GM19438 (cell line): ENCODE measurements around the gene KIF21A.

ENCODE experiments used
- ATAC-seq: cut with Tn5 transposase; IDR thresholded peaks from one replicate; pipeline ENCODE4 v1.9.1; 2021; ENCODE audit warnings: low read depth; ENCODE audit not compliant: unreplicated experiment

Gene KIF21A

GRCh38 chr12:39431797-39432196 is 11.1 kb downstream of the KIF21A start:
- ATAC-seq, result no peak

DNA sequence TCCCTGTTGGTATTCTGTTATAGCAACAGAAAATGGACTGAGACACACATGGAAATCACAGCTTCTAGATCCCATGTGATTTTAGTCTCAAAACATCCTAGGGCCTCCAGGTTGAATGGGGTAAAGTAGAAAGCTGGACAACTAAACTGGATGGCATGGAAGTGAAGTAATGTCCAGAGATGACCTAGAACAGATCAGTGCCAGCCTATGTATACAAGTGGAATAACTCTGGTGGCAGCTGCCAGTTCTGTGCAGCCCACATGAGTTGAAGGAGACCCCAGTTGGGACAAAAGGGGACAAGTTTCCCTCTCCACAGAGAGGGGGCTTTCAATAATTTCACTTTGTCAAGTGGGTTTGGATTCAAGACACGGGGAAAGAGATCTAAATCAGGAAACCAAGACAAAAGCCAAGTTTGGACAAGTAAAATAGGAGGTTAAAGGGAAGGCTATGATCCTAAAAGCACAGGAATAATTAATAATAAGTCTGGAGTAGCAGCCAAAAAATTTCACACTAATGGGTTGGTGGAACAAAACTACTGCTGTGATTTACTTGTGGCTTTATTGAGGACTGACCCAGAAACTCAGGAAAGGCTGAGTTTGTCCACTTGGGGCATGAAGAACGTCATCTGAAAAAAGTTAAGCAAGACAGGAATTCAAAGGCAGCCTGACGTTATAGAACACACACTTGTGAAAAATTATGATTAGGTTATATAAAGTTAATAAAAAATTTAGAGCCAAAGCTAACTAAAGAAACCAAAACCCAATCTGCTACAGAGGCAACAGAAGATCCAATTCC is 11.7 kb downstream of the KIF21A start:
- no peak for ATAC-seq

DNA sequence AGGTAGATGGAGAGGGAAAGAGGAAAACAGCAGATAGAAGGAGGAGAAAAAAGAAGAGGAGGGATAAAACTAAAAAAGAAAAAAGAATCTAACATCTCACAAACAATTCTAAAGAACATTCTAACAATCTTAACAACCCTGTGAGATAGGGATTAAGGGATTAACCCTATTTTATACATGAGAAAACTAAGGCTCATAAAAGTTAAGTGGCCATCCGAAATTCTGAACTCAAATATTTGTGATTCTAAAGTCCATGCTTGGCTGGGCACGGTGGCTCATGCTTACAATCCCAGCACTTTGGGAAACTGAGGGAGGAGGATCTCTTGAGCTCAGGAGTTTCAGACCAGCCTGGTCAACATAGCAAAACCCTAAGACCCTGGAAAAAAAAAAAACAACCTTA is 13.1 kb downstream of the KIF21A start:
- ATAC-seq, result no peak

DNA sequence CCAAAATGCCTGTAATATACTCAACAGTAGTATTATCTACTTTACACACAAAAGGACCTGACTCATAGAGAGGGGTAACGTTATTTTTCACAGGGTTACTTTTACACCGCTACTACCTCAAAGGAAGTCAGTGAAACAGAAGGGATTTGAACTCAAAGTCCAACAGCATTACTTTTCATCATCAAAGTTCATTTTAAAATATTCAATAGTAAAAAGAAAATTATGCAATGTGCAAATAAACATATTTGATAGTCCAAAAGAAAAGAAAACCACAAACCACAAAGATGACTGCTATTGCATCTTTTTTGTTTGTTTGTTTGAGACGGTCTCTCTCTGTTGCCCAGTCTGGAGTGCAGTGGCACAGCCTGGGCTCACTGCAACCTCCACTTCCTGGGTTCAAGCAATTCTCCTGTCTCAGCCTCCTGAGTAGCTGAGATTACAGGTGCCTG is 15.5 kb downstream of the KIF21A start:
- ATAC-seq, result no peak

DNA sequence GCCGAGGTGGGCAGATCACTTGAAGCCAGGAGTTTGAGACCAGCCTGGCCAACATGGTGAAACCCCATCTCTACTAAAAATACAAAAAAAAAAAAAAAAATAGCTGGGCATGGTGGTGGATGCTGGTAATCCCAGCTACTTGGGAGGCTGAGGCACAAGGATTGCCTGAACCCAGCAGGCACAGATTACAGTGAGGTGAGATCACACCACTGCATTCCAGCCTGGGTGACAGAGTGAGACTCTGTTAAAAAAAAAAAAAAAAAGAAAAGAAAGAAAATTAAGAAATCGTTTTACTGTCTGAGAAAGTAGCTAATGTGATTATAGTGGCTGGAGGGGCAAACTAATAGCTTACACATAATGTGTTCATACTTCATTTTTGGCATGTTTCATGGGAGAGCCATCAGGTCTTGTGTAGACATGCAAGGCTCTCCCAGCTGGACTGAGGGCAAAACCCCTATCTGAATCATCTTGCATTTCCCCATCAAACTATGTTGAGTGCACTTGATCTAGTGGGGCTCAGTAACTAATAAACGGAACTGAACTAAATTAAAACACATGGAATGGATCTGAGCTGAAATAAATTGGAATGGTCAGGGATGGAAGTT is 16.2 kb downstream of the KIF21A start:
- no peak for ATAC-seq

DNA sequence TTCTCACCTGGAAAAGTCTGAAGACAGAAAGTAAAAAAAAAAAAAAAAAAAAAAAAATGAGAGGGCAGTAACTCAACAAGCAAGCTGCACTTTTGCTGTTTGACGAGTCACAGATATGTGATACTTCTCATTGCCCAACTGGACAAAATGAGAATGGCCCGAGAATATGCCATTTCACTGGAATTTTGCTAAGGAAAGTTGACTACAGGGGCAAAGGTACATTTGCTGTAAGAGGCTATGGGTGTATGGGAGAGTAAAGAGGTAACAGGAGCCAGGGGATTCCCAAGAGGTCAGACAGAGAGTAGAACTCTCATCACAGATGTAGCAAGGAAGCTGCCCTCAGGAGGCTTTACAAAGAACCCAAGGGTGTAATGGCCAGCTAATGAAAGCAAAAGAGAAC is 22.9 kb downstream of the KIF21A start:
- no peak for ATAC-seq

DNA sequence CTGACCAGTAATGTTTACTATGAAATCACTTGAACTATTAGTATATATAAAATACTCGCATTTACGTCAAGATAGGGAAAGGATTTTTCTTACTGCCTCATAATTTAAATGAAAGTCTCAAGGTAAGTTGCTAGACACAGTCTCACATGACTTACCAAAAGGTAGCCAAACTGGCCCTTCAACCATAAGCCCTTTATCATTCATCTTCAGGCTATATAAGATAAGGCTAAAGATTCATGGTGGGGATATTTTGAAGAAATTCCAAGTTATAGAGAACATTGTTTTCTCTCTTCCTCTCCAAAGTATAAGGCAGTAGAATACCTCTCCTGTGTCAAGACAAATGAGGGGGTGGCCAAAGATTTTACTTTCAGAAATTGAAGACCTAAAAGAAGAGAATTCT is 23.4 kb downstream of the KIF21A start:
- no peak for ATAC-seq

- no peak for ATAC-seq
Observed at GRCh38 chr12:39417916-39418315, 25.0 kb downstream of the KIF21A start.

DNA sequence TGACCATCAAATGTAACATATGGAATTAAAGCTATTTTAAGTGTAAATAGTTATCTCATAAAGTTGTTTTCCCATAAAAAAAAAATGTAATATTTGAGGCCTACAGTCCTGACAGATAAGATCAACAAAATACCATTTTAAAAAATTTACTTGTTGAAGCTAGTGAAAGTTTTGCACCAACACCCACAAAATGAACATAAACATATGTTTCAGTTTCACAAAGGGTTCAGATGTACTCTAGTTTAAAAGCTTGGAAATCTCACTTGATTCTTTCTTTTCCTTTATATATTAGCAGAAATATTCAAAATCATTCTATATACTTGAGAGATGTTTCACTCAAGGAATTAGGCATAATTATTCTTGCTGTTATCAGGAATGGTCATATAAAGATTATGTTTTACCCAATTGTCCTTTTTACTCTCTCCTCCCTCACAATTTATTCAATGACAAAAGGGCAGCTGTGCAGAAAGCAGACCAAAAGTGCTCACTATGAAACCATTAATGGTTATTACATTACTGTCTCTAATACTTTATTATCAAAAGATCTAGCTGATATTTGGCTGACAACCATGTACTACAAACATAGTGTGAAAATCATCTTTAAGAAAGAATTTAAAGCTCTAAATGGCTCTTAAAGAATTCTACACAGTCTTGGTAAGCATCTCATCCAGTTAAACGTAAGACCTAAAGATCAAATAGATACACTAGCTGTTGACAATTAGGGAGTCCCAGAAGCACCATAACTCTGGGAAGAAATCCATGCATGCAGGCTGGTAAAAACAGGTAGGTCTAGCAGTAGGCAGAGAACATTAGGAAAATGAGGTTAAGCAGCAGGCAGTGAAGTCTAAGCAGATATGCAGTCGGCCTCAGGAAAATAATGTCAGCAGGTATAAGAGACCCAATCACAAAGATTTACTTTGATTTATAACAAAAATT is 28.8 kb downstream of the KIF21A start:
- ATAC-seq, result no peak

DNA sequence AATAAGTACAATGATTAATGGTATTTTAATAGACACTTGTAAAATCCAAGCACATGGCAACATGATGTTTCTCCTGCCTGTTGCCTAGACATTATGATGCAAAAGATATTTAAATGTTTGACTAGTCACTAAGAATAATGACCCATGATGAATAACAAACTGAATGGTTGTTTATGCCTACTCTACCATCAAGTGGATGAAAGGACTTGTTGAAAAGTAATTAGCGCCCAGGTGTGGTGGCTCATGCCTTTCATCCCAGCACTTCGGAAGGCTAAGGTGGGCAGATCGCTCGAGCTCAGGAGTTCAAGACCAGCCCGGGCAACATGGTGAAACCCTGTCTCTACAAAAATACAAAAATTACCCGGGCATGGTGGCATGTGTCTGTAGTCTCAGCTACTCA is 30.7 kb downstream of the KIF21A start:
- no peak for ATAC-seq

GRCh38 chr12:39406262-39406661 is 36.7 kb downstream of the KIF21A start:
- ATAC-seq, result no peak

- ATAC-seq, result no peak
Observed at GRCh38 chr12:39405580-39405979, 37.3 kb downstream of the KIF21A start.

DNA sequence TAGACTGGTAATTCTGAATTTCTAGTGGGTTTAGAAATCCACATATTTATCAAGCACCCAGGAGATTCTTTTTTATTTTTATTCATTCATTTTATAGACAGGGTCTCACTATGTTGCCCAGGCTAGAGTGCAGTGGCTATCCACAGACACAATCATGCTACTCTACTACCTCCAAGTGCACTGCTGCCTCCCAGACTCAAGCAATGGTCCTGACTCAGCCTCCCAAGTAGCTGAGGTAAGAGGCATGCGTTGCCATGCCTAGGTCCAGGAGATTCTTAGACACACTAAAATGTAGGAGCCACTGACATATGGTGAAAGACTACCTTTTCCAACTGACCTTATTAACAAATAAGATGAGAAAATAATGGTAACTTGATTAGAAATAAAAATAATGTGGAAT is 38.9 kb downstream of the KIF21A start:
- no peak for ATAC-seq

- no peak for ATAC-seq
Observed at GRCh38 chr12:39403376-39403775, 39.5 kb downstream of the KIF21A start.

DNA sequence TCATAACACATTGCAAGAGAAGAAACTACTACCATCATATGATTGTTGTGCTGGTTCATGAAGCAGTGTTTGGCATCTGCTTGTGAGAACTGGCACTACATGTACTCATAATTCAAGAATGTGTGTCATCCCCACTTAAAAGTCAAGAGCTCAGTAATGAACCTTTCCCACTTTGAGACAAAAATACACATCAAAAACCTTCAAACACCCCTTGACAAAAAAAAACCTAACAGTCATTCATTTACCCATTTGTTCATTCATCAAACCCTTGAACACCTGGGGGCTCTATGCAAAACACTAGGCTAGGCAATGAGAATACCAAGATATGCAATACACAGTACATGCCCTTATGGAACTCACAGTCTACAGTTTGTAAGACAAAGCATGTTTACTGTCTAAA is 40.0 kb downstream of the KIF21A start:
- no peak for ATAC-seq

- ATAC-seq, result no peak
Observed at GRCh38 chr12:39401459-39401858, 41.5 kb downstream of the KIF21A start.

GRCh38 chr12:39395866-39396265 is 47.1 kb downstream of the KIF21A start:
- no peak for ATAC-seq

GRCh38 chr12:39393890-39394289 is 49.0 kb downstream of the KIF21A start:
- no peak for ATAC-seq

GRCh38 chr12:39393179-39393578 is 49.7 kb downstream of the KIF21A start:
- no peak for ATAC-seq

GRCh38 chr12:39392154-39392925 is 50.6 kb downstream of the KIF21A start:
- no peak for ATAC-seq
